ENCODE data around the gene C7. TPM values are rescaled to one million over a fixed set of nuclear protein-coding genes. Genes with fewer than 3 reads are reported as not detected.

The C7 gene
- total and polyA plus RNA-seq, 2 experiments from 2014 or later: 5.3 to 43.5 TPM

DNA sequence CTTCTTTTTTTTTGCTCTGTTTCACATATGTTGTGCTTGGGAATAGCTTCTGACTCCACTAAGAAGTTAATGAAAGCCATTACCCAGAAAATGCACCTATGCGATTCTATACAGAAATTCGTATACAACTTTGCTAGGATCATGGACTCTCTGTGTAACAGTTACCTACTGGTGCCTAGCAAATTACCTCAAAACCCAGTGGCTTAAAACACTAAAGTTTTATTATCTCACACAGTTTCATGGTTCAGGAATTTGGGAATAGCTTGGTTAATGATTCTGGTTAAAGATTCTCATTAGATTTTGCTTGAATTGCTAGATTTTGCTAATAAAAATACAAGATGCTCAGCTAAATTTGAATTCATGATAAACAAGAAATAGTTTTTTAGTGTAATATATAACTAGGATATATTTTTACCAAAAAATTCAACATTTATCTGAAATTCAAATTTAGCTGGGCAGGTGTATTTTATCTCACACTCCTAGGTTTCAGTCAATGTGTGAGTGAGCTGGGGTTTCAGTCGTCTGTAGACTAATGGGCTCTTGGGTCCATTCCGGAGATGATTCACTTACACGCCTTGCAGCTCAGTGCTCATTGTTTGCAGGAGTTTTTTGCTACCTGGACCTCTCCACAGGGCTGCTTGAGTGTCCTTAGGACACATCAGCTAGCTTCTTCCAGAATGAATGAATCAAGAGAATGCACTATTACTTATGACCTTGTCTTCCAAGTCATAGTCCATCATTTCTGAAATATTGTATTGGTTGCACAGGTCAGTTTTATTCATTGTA, 86.7 kb downstream of the C7 start:
- H3K4me2 ChIP-seq: no peak overlapping the region
- H2AFZ ChIP-seq: no peak overlapping the region
- TF ChIP-seq EZH2phosphoT487 (IDR thresholded peaks at IDR 0.05; ENCODE audit: low read depth, severe bottlenecking, unreplicated experiment): no peak
- TF ChIP-seq EZH2 (IDR thresholded peaks at IDR 0.05; ENCODE audit: borderline replicate concordance): no peak
- TF ChIP-seq, protein P1, sequence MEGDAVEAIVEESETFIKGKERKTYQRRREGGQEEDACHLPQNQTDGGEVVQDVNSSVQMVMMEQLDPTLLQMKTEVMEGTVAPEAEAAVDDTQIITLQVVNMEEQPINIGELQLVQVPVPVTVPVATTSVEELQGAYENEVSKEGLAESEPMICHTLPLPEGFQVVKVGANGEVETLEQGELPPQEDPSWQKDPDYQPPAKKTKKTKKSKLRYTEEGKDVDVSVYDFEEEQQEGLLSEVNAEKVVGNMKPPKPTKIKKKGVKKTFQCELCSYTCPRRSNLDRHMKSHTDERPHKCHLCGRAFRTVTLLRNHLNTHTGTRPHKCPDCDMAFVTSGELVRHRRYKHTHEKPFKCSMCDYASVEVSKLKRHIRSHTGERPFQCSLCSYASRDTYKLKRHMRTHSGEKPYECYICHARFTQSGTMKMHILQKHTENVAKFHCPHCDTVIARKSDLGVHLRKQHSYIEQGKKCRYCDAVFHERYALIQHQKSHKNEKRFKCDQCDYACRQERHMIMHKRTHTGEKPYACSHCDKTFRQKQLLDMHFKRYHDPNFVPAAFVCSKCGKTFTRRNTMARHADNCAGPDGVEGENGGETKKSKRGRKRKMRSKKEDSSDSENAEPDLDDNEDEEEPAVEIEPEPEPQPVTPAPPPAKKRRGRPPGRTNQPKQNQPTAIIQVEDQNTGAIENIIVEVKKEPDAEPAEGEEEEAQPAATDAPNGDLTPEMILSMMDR (IDR thresholded peaks at IDR 0.05; ENCODE audit: poor library complexity): no peak
- no peaks in the 10 kb centered on the region for H3K79me2 ChIP-seq
- no peak overlapping the region for H3K27ac ChIP-seq
- H3K4me1 ChIP-seq (ENCODE audit: insufficient read depth): peaks cover 2% of the 10 kb centered on the region
- H3K36me3 ChIP-seq (replicated peaks; ENCODE audit: insufficient read depth, low read depth): no peaks in the 10 kb centered on the region
- H3K27me3 ChIP-seq: no peaks in the 10 kb centered on the region
- no peak for DNase-seq (ENCODE audit: low spot score)
- WGBS (ENCODE audit: low lambda C conversion rate, missing lambda C conversion rate): 84% methylated on average over 5 of the region's 5 CpGs
- H4K20me1 ChIP-seq (ENCODE audit: insufficient read depth, poor library complexity, severe bottlenecking): no peaks in the 10 kb centered on the region
- H3K9me2 ChIP-seq (replicated peaks; ENCODE audit: insufficient read depth): no peaks in the 10 kb centered on the region
- no peak overlapping the region for H3K4me3 ChIP-seq
- H3K9me3 ChIP-seq (ENCODE audit: low read depth): no peaks in the 10 kb centered on the region

DNA sequence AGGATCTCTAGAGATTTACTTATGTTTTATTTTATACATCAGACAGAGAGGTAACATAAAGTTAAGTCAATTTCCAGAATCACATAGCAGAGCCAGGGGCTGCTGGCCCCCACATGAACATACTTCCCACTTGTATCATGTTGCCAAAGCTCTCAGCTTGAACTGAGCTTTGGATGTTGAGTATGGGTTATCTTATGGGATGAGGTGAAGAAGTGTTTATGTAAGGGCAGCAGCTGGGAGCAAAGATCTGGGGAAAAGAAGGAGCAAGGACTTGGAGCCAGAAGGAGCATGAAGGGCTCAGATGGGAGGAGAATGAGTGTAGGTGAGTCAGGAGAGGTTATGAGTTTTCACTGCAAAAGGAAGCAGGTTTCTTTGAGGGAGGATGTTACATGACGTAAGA, 89.8 kb downstream of the C7 start:
- 100% methylated on average over 1 of the region's 1 CpG for WGBS (ENCODE audit: low lambda C conversion rate, missing lambda C conversion rate)
- H3K4me2 ChIP-seq: no peak overlapping the region
- no peaks in the 10 kb centered on the region for H3K79me2 ChIP-seq
- TF ChIP-seq, protein P1 (IDR thresholded peaks at IDR 0.05; ENCODE audit: poor library complexity): no peak
- TF ChIP-seq EZH2 (IDR thresholded peaks at IDR 0.05; ENCODE audit: borderline replicate concordance) (no peak), EZH2phosphoT487 (IDR thresholded peaks at IDR 0.05; ENCODE audit: low read depth, severe bottlenecking, unreplicated experiment) (no peak)
- H3K9me2 ChIP-seq (replicated peaks; ENCODE audit: insufficient read depth): no peaks in the 10 kb centered on the region
- no peaks in the 10 kb centered on the region for H3K27me3 ChIP-seq
- H3K36me3 ChIP-seq (replicated peaks; ENCODE audit: insufficient read depth, low read depth): no peaks in the 10 kb centered on the region
- no peaks in the 10 kb centered on the region for H4K20me1 ChIP-seq (ENCODE audit: insufficient read depth, poor library complexity, severe bottlenecking)
- no peaks in the 10 kb centered on the region for H3K9me3 ChIP-seq (ENCODE audit: low read depth)
- no peak for DNase-seq (ENCODE audit: low spot score)
- H3K27ac ChIP-seq: no peak overlapping the region
- H3K4me1 ChIP-seq (ENCODE audit: insufficient read depth): no peaks in the 10 kb centered on the region
- no peak overlapping the region for H3K4me3 ChIP-seq
- no peak overlapping the region for H2AFZ ChIP-seq

DNA sequence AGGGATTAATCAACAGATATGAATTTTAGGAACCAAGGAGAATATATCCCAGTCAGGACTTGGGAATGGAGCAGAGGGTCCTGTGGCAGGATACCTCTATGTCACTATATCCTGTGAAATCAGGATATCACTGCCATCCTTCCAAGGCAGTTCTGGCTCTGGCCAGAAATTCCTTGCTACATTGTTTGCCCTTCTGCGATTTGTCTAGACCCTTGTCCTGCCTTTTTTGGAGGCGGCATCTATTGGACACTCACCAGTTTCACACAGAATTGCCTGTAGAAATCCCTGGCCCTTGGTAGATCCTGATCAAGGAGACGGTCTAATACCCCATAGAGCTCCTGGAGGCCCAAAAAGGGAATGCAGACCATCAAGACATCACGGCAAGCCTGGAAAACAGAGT, 90.7 kb downstream of the C7 start:
- H3K9me3 ChIP-seq (ENCODE audit: low read depth): no peaks in the 10 kb centered on the region
- no peaks in the 10 kb centered on the region for H3K9me2 ChIP-seq (replicated peaks; ENCODE audit: insufficient read depth)
- H3K4me2 ChIP-seq: no peak overlapping the region
- no peaks in the 10 kb centered on the region for H4K20me1 ChIP-seq (ENCODE audit: insufficient read depth, poor library complexity, severe bottlenecking)
- no peaks in the 10 kb centered on the region for H3K27me3 ChIP-seq
- no peak overlapping the region for H3K27ac ChIP-seq
- no peak for DNase-seq (ENCODE audit: low spot score)
- no peaks in the 10 kb centered on the region for H3K79me2 ChIP-seq
- H3K4me3 ChIP-seq: no peak overlapping the region
- WGBS (ENCODE audit: low lambda C conversion rate, missing lambda C conversion rate): 86% methylated on average over 4 of the region's 4 CpGs
- no peaks in the 10 kb centered on the region for H3K36me3 ChIP-seq (replicated peaks; ENCODE audit: insufficient read depth, low read depth)
- TF ChIP-seq, protein P1 (IDR thresholded peaks at IDR 0.05; ENCODE audit: poor library complexity): no peak
- no peak for TF ChIP-seq EZH2 (IDR thresholded peaks at IDR 0.05; ENCODE audit: borderline replicate concordance)
- TF ChIP-seq EZH2phosphoT487 (IDR thresholded peaks at IDR 0.05; ENCODE audit: low read depth, severe bottlenecking, unreplicated experiment): no peak
- H3K4me1 ChIP-seq (ENCODE audit: insufficient read depth): no peaks in the 10 kb centered on the region
- H2AFZ ChIP-seq: no peak overlapping the region
